ENCODE data around the gene SLC25A26. TPM values are rescaled to one million over a fixed set of nuclear protein-coding genes. Genes with fewer than 3 reads are reported as not detected.

The SLC25A26 gene
- total RNA-seq, 1 experiment from 2014 or later: 23.8 TPM

DNA sequence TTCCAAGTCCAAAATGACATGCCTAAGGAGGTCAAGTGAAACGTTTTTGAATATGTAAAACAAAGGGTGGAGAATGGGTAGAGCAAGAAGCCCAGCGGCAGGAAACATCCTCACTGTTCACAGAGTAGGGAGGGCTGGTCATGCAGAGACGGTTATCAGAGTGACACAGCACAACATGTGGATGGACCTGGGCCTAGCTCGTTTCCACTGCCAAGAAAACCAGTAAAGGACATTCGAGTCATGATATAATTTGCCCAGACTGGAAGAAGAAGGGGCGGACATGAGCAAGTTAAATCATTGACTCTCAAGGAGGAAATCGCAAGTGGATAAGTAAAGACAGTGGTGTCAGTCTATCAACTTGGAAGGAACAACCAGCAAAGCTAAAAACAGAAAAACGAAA lies 190.7 kb downstream of the SLC25A26 start:
- H4K20me1 ChIP-seq (ENCODE audit: insufficient read depth): no peaks in the 10 kb centered on the region
- ChIA-PET CTCF (interaction anchor here (1.1 kb wide), 1 partner anchor 404 kb away, joined by 4 read pairs; no protein-coding TSS in a partner anchor), POLR2A (no interaction called here), RAD21 (ENCODE audit: low non-redundant PET in 1 of 2, low total read pairs in 2 of 2, uncharacterized antibody in 2 of 2, unreplicated experiment in 2 of 2) (no interaction called here)
- DNase-seq (ENCODE audit: low read depth, low spot score): no peak
- TF ChIP-seq, protein P1, sequence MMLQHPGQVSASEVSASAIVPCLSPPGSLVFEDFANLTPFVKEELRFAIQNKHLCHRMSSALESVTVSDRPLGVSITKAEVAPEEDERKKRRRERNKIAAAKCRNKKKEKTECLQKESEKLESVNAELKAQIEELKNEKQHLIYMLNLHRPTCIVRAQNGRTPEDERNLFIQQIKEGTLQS (IDR thresholded peaks at IDR 0.05): no peak
- TF ChIP-seq, protein P2, sequence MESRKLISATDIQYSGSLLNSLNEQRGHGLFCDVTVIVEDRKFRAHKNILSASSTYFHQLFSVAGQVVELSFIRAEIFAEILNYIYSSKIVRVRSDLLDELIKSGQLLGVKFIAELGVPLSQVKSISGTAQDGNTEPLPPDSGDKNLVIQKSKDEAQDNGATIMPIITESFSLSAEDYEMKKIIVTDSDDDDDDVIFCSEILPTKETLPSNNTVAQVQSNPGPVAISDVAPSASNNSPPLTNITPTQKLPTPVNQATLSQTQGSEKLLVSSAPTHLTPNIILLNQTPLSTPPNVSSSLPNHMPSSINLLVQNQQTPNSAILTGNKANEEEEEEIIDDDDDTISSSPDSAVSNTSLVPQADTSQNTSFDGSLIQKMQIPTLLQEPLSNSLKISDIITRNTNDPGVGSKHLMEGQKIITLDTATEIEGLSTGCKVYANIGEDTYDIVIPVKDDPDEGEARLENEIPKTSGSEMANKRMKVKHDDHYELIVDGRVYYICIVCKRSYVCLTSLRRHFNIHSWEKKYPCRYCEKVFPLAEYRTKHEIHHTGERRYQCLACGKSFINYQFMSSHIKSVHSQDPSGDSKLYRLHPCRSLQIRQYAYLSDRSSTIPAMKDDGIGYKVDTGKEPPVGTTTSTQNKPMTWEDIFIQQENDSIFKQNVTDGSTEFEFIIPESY (IDR thresholded peaks at IDR 0.05; ENCODE audit: extremely low read depth, insufficient replicate concordance, low read length): no peak
- TF ChIP-seq CBX3 (IDR thresholded peaks at IDR 0.05; ENCODE audit: low read depth): no peak
- no peak for TF ChIP-seq JUND (IDR thresholded peaks at IDR 0.05)
- TF ChIP-seq ZFX (IDR thresholded peaks at IDR 0.05): no peak
- no peak for TF ChIP-seq ZNF274 (IDR thresholded peaks at IDR 0.05; ENCODE audit: low read depth, low read length)
- no peak for TF ChIP-seq FOSL1 (IDR thresholded peaks at IDR 0.05; ENCODE audit: low read depth)
- TF ChIP-seq, protein P3, sequence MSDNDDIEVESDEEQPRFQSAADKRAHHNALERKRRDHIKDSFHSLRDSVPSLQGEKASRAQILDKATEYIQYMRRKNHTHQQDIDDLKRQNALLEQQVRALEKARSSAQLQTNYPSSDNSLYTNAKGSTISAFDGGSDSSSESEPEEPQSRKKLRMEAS (IDR thresholded peaks at IDR 0.05): no peak
- no peak for TF ChIP-seq ELF1 (IDR thresholded peaks at IDR 0.05; ENCODE audit: borderline replicate concordance, low read depth)
- TF ChIP-seq SRF (IDR thresholded peaks at IDR 0.05; ENCODE audit: low read depth): no peak
- TF ChIP-seq, protein P4, sequence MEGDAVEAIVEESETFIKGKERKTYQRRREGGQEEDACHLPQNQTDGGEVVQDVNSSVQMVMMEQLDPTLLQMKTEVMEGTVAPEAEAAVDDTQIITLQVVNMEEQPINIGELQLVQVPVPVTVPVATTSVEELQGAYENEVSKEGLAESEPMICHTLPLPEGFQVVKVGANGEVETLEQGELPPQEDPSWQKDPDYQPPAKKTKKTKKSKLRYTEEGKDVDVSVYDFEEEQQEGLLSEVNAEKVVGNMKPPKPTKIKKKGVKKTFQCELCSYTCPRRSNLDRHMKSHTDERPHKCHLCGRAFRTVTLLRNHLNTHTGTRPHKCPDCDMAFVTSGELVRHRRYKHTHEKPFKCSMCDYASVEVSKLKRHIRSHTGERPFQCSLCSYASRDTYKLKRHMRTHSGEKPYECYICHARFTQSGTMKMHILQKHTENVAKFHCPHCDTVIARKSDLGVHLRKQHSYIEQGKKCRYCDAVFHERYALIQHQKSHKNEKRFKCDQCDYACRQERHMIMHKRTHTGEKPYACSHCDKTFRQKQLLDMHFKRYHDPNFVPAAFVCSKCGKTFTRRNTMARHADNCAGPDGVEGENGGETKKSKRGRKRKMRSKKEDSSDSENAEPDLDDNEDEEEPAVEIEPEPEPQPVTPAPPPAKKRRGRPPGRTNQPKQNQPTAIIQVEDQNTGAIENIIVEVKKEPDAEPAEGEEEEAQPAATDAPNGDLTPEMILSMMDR (IDR thresholded peaks at IDR 0.05 in 2 of 3, conservative IDR thresholded peaks at IDR 0.05 in 1 of 3; ENCODE audit: borderline replicate concordance in 1 of 3, insufficient read depth in 1 of 3, low read depth in 2 of 3, low read length in 2 of 3): no peak
- TF ChIP-seq CEBPB (IDR thresholded peaks at IDR 0.05; ENCODE audit: low read depth): no peak
- TF ChIP-seq EZH2 (IDR thresholded peaks at IDR 0.05): no peak
- no peak for TF ChIP-seq SP1 (IDR thresholded peaks at IDR 0.05; ENCODE audit: low read depth)
- BruUV-seq (replicated peaks): no TSS peak
- H3K9ac ChIP-seq (ENCODE audit: low read length): no peak overlapping the region
- H3K27ac ChIP-seq (ENCODE audit: low read depth, low read length): no peak overlapping the region
- no peaks in the 10 kb centered on the region for H3K9me3 ChIP-seq (ENCODE audit: control insufficient read depth in 1 of 2, insufficient read depth in 1 of 2, low read depth in 1 of 2, low read length in 2 of 2)
- no peak overlapping the region for H3K4me2 ChIP-seq (ENCODE audit: low read length)
- no peaks in the 10 kb centered on the region for H3K36me3 ChIP-seq (ENCODE audit: control insufficient read depth in 1 of 2, insufficient read depth in 2 of 2, low read length in 2 of 2)
- no peaks in the 10 kb centered on the region for H3K9me2 ChIP-seq (ENCODE audit: insufficient read depth)
- no peak overlapping the region for H2AFZ ChIP-seq (ENCODE audit: low read depth, low read length, poor library complexity, severe bottlenecking)
- no peaks in the 10 kb centered on the region for H3K79me2 ChIP-seq (ENCODE audit: insufficient read depth, low read length)
- no peaks in the 10 kb centered on the region for H3K4me1 ChIP-seq (ENCODE audit: control insufficient read depth in 1 of 2, insufficient read depth in 2 of 2, low read length in 2 of 2)
- no peak overlapping the region for H3K4me3 ChIP-seq (replicated peaks in 1 of 2; ENCODE audit: low read depth in 1 of 2, low read length in 2 of 2)
- no peak for ATAC-seq
- intact Hi-C loops (cut with micrococcal nuclease): no loop called here
- no peaks in the 10 kb centered on the region for H3K27me3 ChIP-seq (ENCODE audit: insufficient read depth, low read length)

Data from HCT116 (cell line).